NB4 (cell line): ENCODE data around the gene EVC.

ENCODE experiments used
- DNase-seq: peaks from one replicate; pipeline ENCODE4 v3.0.0; 2010; ENCODE audit warnings: low read depth
- H3K4me3 ChIP-seq: one replicate; pipeline ENCODE4 v1.5.1; 2011; ENCODE audit warnings: mild to moderate bottlenecking, low read depth, low read length, moderate library complexity
- MYC ChIP-seq: IDR thresholded peaks from 2 replicates; pipeline ENCODE4 v1.6.1; 2011; ENCODE audit warnings: low read depth, low read length
- POLR2A ChIP-seq: IDR thresholded peaks from 2 replicates; pipeline ENCODE4 v1.6.1; 2011; ENCODE audit warnings: mild to moderate bottlenecking; ENCODE audit not compliant: insufficient read length; ENCODE audit errors: extremely low read depth
- TF ChIP-seq, protein P1 (sequence below): IDR thresholded peaks from one replicate; pipeline ENCODE4 v1.5.1; 2012; ENCODE audit warnings: low read depth, low read length
- TF ChIP-seq, protein P2 (sequence below): IDR thresholded peaks from 2 replicates; pipeline ENCODE4 v1.6.1; 2011; ENCODE audit warnings: low read depth, low read length

EVC gene

GRCh38 chr4:5749568-5749967 lies 38.6 kb downstream of the EVC start:
- TF ChIP-seq MYC (no peak), POLR2A (no peak)
- TF ChIP-seq, protein P1, sequence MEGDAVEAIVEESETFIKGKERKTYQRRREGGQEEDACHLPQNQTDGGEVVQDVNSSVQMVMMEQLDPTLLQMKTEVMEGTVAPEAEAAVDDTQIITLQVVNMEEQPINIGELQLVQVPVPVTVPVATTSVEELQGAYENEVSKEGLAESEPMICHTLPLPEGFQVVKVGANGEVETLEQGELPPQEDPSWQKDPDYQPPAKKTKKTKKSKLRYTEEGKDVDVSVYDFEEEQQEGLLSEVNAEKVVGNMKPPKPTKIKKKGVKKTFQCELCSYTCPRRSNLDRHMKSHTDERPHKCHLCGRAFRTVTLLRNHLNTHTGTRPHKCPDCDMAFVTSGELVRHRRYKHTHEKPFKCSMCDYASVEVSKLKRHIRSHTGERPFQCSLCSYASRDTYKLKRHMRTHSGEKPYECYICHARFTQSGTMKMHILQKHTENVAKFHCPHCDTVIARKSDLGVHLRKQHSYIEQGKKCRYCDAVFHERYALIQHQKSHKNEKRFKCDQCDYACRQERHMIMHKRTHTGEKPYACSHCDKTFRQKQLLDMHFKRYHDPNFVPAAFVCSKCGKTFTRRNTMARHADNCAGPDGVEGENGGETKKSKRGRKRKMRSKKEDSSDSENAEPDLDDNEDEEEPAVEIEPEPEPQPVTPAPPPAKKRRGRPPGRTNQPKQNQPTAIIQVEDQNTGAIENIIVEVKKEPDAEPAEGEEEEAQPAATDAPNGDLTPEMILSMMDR = no peak
- TF ChIP-seq, protein P2, sequence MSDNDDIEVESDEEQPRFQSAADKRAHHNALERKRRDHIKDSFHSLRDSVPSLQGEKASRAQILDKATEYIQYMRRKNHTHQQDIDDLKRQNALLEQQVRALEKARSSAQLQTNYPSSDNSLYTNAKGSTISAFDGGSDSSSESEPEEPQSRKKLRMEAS = no peak
- no peak for DNase-seq
- no peak overlapping the region for H3K4me3 ChIP-seq

DNA sequence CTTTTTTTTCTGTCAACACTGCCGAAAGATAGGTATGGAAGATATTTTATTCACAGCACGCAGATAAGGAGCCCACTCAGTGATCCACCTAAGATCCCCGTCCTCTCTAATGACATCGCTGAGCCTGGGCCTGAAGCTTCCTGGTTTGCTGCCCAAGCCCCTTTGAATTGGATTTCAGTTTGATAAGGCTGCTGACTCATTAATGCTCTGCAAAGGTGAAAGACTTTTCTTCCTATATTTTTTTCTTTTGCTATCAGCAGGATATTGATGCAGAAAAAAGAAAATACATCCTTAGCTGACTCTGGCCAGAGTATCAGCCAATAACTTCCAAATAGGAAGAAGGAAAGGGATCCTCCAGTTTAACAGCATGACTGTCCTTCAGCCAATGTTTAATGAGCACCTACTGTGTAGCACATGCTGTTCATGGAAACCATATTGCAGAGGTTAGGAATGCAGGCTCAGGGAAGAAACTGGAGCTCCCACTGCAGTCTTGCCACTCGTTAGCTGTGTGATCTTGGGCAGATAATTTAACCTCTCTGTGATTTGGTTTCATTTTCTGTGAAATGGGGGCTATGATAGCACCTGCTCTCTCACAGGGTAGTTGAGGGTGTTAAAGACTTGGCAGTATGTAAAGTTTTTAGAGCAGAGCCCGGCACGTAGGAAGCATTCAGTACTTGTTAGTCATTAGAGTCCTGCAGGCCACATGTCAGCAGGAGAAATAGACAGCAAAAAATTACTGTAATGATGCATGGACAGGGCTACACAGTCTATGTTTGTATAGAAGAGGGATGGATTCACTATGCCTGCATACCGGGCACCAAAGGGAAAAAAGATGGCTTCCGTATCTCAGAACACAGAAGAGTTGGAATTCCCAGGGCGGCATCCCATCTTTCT lies 39.3 kb downstream of the EVC start:
- TF ChIP-seq, protein P2 = no peak
- TF ChIP-seq MYC = no peak
- no peak for DNase-seq
- no peak overlapping the region for H3K4me3 ChIP-seq

DNA sequence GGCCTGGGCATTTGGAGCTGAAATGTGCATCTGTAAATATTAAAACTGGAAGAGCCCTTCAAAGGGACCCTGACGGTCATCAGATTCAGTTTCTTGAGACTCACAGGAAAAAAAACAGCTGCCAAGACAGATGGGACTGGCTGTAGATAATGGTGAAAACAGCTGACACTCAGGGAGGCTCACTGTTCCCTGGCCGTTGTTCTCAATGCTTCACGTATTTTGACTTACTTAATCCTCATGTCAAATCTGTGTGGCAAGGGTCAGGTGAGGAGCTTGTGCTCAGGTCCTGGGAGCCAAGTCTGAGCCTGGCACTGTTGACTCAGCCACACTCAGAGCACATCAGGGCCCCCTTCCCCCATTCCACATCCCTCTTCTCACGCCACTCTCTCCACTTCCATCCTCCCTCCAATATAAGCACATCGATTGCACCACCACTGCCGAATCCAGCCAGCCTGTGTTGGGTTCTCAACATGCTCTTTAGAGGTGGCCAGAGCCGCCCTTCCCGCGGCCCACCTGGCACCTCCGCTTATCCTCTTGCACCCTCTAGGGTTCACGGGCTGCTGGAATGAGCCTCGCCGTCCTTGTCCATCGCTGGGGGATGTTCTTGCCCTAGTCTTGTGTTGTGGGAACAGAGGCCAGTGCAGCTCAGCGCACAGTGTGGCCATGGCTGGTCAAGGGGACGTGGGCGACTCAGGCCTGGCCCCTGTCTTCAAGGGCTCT lies 40.1 kb downstream of the EVC start:
- no peak overlapping the region for H3K4me3 ChIP-seq
- no peak for DNase-seq
- TF ChIP-seq, protein P2 = no peak
- TF ChIP-seq MYC (no peak), POLR2A (no peak)
- TF ChIP-seq, protein P1 = no peak

DNA sequence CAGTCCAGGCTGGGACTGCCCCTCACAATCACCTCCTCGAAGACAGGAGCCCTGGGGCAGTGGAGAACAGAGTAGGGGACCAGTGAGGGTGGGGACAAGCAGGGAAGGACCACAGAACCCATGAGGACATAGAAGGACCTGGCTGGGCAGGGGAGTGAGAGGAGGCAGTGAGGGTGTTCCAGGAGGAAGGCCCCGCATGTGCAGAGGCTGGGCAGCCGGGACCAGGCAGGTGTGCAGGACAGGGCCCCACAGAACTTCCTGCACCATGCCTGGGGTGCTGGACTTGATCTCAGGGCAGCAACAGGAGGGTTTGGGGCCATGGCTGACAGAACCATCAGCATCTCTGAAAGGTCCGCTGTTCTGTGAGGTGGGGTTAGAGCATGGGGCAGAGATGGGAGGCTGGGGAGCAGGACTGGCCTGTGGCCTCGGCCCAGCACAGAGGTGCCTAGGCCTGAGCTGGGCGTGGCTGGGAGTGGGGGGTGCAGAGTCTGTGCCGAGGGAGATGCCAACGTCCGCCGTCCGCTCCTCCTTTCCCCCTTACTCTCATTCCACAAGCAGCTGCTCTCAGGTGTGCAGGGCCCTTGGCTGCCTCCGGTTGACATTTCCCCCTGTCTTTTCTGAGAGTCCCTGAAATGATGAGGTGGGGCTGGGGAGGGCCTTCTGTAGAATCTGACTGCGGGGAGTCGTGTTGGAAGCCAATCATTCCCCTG lies 40.8 kb downstream of the EVC start:
- no peak for TF ChIP-seq POLR2A
- TF ChIP-seq, protein P2 = no peak
- TF ChIP-seq, protein P1 = no peak
- no peak for TF ChIP-seq MYC
- no peak for DNase-seq
- no peak overlapping the region for H3K4me3 ChIP-seq

DNA sequence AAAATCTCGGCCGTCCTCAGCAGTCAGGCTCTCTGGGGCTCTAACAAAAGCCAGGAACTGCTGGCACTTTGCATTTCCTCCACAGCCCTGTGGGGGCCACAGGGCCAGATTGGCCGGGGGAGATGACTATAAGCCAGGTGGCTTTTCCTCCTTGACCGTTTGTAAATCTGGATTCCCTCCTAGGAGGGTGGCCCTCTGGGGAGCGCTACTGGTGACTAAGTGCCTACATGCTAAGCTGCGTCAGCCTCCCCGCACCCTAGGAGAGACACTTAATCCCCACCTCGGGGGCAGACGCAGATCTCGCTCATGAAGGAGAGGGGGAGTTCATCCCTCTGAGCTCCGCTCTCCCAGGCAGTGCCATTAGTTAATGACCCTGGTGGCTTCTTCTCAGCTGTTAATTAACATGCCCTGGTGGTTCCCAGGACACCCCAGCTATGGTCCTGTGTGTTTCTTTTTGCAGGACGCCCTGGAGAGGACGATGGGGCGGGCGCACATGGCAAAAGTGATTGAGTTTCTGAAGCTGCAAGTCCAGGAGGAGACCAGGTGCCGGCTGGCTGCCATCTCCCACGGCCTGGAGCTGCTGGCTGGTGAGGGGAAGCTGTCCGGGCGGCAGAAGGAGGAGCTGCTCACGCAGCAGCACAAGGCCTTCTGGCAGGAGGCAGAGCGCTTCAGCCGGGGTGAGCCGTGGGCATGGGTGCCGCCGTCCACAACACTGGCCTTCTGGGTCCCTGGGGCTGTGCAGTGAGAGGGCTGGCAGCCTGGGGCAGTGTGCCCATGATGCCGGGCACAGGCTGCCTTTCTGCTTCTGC lies 41.6 kb downstream of the EVC start:
- DNase-seq = no peak
- no peak overlapping the region for H3K4me3 ChIP-seq
- TF ChIP-seq, protein P1 = no peak
- TF ChIP-seq MYC (no peak), POLR2A (no peak)
- TF ChIP-seq, protein P2 = no peak
